ENCODE measurements around the gene DOK5. TPM values are rescaled to one million over a fixed set of nuclear protein-coding genes. Genes with fewer than 3 reads are reported as not detected.

The DOK5 gene
- total RNA-seq, 1 donor = not detected

- no peaks in the 10 kb centered on the region for H3K4me1 ChIP-seq (ENCODE audit: insufficient read depth, low read length)
- no peaks in the 10 kb centered on the region for H3K27me3 ChIP-seq (ENCODE audit: insufficient read depth, low read length)
- no peak overlapping the region for H3K4me3 ChIP-seq (ENCODE audit: low read length)
- no peaks in the 10 kb centered on the region for H3K9me3 ChIP-seq (ENCODE audit: low read depth, low read length)
Measured at GRCh38 chr20:54643761-54644160, 168.4 kb downstream of the DOK5 start.

GRCh38 chr20:54645445-54646155 is 170.2 kb downstream of the DOK5 start:
- H3K4me1 ChIP-seq (ENCODE audit: insufficient read depth, low read length) = no peaks in the 10 kb centered on the region

GRCh38 chr20:54646156-54646517 is 170.7 kb downstream of the DOK5 start:
- no peaks in the 10 kb centered on the region for H3K27me3 ChIP-seq (ENCODE audit: insufficient read depth, low read length)
- H3K4me1 ChIP-seq (ENCODE audit: insufficient read depth, low read length) = no peaks in the 10 kb centered on the region
- H3K9me3 ChIP-seq (ENCODE audit: low read depth, low read length) = no peaks in the 10 kb centered on the region
- H3K4me3 ChIP-seq (ENCODE audit: low read length) = no peak overlapping the region

More at GRCh38 chr20:54645445-54646155, 170.2 kb downstream of the DOK5 start:
- no peaks in the 10 kb centered on the region for H3K27me3 ChIP-seq (ENCODE audit: insufficient read depth, low read length)
- no peaks in the 10 kb centered on the region for H3K9me3 ChIP-seq (ENCODE audit: low read depth, low read length)
- H3K4me3 ChIP-seq (ENCODE audit: low read length) = no peak overlapping the region

GRCh38 chr20:54648421-54649142 is 173.2 kb downstream of the DOK5 start:
- Histone ChIP-seq H3K4me3 (ENCODE audit: low read length) (no peak overlapping the region), H3K9me3 (ENCODE audit: low read depth, low read length) (no peaks in the 10 kb centered on the region), H3K4me1 (ENCODE audit: insufficient read depth, low read length) (no peaks in the 10 kb centered on the region), H3K27me3 (ENCODE audit: insufficient read depth, low read length) (no peaks in the 10 kb centered on the region)

GRCh38 chr20:54649511-54649962 is 174.1 kb downstream of the DOK5 start:
- no peaks in the 10 kb centered on the region for H3K4me1 ChIP-seq (ENCODE audit: insufficient read depth, low read length)
- H3K9me3 ChIP-seq (ENCODE audit: low read depth, low read length) = no peaks in the 10 kb centered on the region
- H3K4me3 ChIP-seq (ENCODE audit: low read length) = no peak overlapping the region
- no peaks in the 10 kb centered on the region for H3K27me3 ChIP-seq (ENCODE audit: insufficient read depth, low read length)

- H3K9me3 ChIP-seq (ENCODE audit: low read depth, low read length) = no peaks in the 10 kb centered on the region
- no peaks in the 10 kb centered on the region for H3K27me3 ChIP-seq (ENCODE audit: insufficient read depth, low read length)
- no peaks in the 10 kb centered on the region for H3K4me1 ChIP-seq (ENCODE audit: insufficient read depth, low read length)
- H3K4me3 ChIP-seq (ENCODE audit: low read length) = no peak overlapping the region
Measured at GRCh38 chr20:54650052-54650719, 174.8 kb downstream of the DOK5 start.

GRCh38 chr20:54651252-54651651 is 175.9 kb downstream of the DOK5 start:
- H3K9me3 ChIP-seq (ENCODE audit: low read depth, low read length) = no peaks in the 10 kb centered on the region
- H3K27me3 ChIP-seq (ENCODE audit: insufficient read depth, low read length) = no peaks in the 10 kb centered on the region
- H3K4me1 ChIP-seq (ENCODE audit: insufficient read depth, low read length) = no peaks in the 10 kb centered on the region
- no peak overlapping the region for H3K4me3 ChIP-seq (ENCODE audit: low read length)

GRCh38 chr20:54654450-54654849 is 179.1 kb downstream of the DOK5 start:
- H3K4me3 ChIP-seq (ENCODE audit: low read length) = no peak overlapping the region
- H3K9me3 ChIP-seq (ENCODE audit: low read depth, low read length) = no peaks in the 10 kb centered on the region
- no peaks in the 10 kb centered on the region for H3K4me1 ChIP-seq (ENCODE audit: insufficient read depth, low read length)
- H3K27me3 ChIP-seq (ENCODE audit: insufficient read depth, low read length) = no peaks in the 10 kb centered on the region

- Histone ChIP-seq H3K27me3 (ENCODE audit: insufficient read depth, low read length) (no peaks in the 10 kb centered on the region), H3K4me3 (ENCODE audit: low read length) (no peak overlapping the region), H3K9me3 (ENCODE audit: low read depth, low read length) (no peaks in the 10 kb centered on the region), H3K4me1 (ENCODE audit: insufficient read depth, low read length) (no peaks in the 10 kb centered on the region)
Measured at GRCh38 chr20:54657268-54657826, 182.0 kb downstream of the DOK5 start.

- Histone ChIP-seq H3K9me3 (ENCODE audit: low read depth, low read length) (no peaks in the 10 kb centered on the region), H3K4me1 (ENCODE audit: insufficient read depth, low read length) (no peaks in the 10 kb centered on the region), H3K4me3 (ENCODE audit: low read length) (no peak overlapping the region), H3K27me3 (ENCODE audit: insufficient read depth, low read length) (no peaks in the 10 kb centered on the region)
Measured at GRCh38 chr20:54658525-54658924, 183.1 kb downstream of the DOK5 start.

- Histone ChIP-seq H3K4me3 (ENCODE audit: low read length) (no peak overlapping the region), H3K27me3 (ENCODE audit: insufficient read depth, low read length) (no peaks in the 10 kb centered on the region), H3K9me3 (ENCODE audit: low read depth, low read length) (no peaks in the 10 kb centered on the region), H3K4me1 (ENCODE audit: insufficient read depth, low read length) (no peaks in the 10 kb centered on the region)
Measured at GRCh38 chr20:54661265-54661664, 185.9 kb downstream of the DOK5 start.

- H3K9me3 ChIP-seq (ENCODE audit: low read depth, low read length) = no peaks in the 10 kb centered on the region
- H3K4me1 ChIP-seq (ENCODE audit: insufficient read depth, low read length) = no peaks in the 10 kb centered on the region
- H3K4me3 ChIP-seq (ENCODE audit: low read length) = no peak overlapping the region
- peaks cover under 1% of the 10 kb centered on the region for H3K27me3 ChIP-seq (ENCODE audit: insufficient read depth, low read length)
Measured at GRCh38 chr20:54661880-54662465, 186.6 kb downstream of the DOK5 start.

GRCh38 chr20:54665812-54666211 is 190.4 kb downstream of the DOK5 start:
- Histone ChIP-seq H3K4me3 (ENCODE audit: low read length) (no peak overlapping the region), H3K27me3 (ENCODE audit: insufficient read depth, low read length) (peaks cover 13% of the 10 kb centered on the region), H3K9me3 (ENCODE audit: low read depth, low read length) (no peaks in the 10 kb centered on the region), H3K4me1 (ENCODE audit: insufficient read depth, low read length) (no peaks in the 10 kb centered on the region)

GRCh38 chr20:54668271-54669039 is 193.1 kb downstream of the DOK5 start:
- Histone ChIP-seq H3K9me3 (ENCODE audit: low read depth, low read length) (no peaks in the 10 kb centered on the region), H3K27me3 (ENCODE audit: insufficient read depth, low read length) (peaks cover 13% of the 10 kb centered on the region), H3K4me3 (ENCODE audit: low read length) (no peak overlapping the region), H3K4me1 (ENCODE audit: insufficient read depth, low read length) (no peaks in the 10 kb centered on the region)

Data from mononuclear cell (primary cell).